ENCODE measurements around the gene LBHD2.
A peak's percentile ranks its signal among the peaks of the same experiment; 100 is the strongest.
"Not testable (repeated sequence)": the region's sequence is repeated elsewhere in the genome, so short reads cannot be mapped to it uniquely, and the experiment has no call there.

The LBHD2 gene

DNA sequence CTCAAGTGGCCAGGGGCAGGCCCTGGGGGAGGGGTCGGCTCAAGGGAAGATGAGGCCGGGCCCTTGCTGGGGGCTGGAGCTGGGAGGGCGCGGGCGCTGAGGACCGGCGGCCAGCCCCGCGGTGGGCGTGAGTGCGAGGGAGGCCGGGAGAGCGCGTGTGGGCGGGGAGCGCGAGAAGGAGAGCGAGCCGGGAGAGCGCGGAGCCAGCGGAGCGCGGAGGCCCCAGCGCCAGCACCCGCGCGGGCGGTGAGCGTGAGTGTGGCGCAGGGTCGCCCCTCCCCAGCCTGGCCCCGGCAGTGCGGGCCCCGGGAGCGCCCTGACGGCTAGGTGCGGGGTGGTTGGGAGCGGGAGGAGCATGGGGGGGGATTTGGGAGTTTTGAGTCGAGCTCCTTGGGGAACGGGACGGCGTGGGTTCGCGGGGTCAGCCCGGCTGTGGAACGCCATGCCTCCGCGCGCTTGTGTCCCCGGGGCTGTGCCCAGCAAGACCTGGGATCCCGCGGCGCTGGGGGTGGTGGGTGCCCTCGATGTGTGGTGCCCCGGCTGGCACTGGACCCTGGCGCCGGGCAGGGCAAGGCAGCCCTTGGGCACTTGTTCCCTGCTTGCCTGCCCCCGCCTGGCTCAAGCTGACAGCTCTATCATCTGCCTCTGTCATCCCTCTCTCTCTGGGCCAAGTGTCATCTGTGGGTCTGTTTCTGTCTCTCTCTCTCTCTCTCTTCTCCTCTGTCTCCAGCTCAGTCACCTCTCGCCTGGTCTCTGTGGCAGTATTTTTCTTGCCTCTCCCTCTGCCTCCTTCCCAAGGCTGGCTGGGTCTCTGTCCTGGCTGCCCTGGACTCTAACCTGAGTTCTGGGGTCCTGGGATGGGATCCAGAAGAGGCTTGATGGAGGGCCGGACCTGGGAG, at the start of gene LBHD2:
Gene LBHD2, plus strand, starts transcription at position 190 of the 899 bp plus-strand sequence. CDS start 1,803 bp downstream, outside the sequence.
- DNase-seq (ENCODE audit: low read depth in 2 of 2) = no peak

DNA sequence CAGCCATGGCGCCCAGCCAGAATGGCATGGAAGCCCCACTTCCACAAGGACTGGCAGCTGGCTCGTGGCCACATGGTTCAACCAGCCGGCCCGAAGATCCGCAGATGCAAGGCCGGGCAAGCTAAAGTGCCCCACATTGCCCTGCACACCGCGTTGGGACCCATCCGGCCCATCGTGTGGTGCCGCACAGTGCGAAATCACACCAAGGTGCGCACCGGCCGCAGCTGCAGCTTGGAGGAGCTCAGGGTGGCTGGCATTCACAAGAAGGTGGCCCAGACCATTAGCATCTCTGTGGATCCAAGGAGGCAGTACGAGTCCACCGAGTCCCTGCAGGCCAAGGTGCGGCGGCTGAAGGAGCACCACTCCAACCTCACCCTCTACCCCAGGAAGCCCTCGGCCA, 42.5 kb upstream of the LBHD2 start:
- DNase-seq (ENCODE audit: low read depth in 2 of 2) = no peak

DNA sequence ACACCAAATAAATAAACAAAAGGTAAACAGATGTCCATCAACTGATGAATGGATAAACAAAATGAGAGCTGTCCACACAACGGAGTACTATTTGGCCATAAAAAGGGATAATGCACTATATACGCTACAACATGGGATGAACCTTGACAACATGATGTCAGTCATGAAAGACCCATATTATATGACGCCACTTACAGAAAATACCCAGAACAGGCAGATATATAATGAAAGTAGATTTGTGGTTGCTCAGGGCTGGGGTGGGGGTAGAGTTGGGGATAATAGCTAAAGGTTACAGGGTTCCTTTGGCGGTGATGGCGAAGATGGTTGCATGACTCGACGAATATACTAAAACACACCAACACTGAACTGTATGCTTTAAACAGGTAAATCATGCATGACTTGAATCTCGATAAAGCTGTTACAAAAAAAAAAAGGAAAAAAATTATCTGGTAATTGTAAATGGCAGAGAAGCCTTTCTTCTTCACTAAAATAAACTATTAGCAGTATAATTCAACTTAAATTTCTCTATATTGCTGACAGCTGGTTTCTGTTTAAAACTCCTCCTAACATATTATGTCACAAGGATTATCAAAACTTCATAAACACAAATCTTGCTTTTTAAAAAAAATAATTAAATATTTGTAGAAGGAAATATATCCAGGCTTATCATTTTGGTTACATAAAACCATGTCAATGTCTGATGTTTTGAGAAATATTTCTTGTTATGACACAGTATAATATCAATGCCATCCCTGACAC, 40.6 kb upstream of the LBHD2 start:
- DNase-seq (ENCODE audit: low read depth in 2 of 2) = no peak

DNA sequence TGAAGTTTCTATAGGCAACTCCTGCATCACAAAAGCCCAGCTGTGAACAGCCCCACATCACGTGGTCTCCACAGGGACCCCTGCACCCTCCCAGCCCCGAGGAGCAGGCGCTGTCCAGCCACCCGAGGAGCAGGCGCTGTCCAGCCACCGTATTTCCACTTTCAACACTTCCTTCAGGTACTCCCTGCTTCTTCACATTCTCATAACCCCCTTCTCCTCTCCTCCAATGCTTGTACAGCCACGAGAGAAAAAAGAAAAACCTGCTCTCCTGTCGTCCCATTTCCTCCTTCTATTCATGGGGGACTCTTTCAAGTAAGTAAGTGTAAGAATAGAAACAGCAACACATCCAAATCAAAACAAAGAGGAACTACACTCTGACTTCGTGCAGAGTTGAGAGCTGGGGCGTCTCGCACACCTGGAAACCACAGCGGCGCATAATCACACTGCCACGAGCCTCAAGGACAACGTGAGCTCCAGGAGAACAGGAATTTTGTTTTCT, 38.6 kb upstream of the LBHD2 start:
- no peak for DNase-seq (ENCODE audit: low read depth in 2 of 2)

DNA sequence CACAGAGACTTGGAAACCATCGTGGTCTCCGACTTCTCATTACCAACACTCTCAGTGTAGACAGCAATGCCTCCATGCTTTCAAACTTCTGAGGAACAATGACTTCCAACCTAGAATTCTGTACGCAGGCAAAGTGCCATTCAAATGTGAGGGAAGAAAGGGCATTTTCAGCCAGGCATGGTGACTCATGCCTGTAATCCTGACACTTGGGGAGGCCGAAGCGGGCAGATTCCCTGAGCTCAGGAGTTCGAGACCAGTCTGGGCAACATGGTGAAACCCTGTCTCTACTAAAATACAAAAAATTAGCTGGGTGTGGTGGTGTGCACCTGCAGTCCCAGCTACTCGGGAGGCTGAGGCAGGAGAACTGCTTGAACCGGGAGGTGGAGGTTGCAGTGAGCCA, 36.6 kb upstream of the LBHD2 start:
- DNase-seq (ENCODE audit: low read depth in 2 of 2) = not testable (repeated sequence)

DNA sequence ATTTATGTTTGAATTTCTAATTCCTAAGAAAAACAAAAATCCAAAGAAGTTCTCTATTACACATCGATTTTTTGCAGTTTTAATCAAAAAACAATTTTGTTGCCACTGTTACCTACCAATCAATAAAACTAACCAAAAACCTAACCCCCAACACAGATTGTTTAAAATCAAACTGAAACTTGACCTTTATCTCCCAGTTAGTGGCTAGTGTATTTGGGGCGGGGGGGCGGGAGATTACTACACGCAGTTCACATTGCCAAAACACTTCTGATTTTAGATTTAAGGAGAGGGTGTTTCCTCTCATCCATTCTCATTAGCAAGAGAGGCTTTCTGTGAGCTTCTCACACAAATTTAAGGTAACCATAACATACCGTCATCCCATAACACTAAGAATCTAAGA, 33.1 kb upstream of the LBHD2 start:
- DNase-seq (ENCODE audit: low read depth in 2 of 2) = no peak

DNA sequence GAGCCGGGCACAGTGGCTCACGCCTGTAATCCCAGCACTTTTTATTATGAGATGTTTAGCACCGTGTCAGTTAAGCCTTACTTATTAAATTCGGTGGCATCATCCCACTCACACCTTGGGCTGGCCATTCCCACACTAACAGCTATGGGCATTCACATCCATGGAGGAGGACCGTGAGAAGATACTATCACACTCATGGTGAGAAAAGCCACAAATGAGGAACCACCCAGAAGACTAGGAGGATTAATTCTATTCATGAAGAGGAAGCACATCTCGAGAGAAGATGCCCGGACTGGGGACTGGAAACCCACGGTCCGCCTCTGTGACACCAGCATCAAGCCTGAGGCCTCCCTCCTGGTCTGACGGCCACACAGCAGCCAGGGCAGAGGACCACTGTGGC, 31.6 kb upstream of the LBHD2 start:
- DNase-seq (ENCODE audit: low read depth in 2 of 2) = no peak

DNA sequence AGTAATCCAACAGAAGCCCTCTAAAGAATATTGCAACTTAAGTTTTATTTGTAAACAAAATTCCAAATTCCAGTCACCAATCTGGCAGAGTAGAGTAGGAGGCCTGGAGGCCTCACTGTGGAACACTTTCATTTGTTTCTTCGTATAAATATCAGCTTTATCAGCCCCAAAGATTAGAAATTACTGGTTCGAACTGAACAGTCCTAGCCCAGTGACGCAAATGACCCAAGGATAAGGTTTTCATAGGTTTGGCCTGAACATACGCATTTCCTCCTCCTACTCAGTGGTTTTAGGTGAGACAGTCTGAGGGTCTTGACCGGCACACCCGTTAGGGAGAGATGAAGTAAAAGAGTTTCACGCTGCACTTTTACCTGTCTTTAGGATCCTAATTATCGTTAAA, 28.3 kb upstream of the LBHD2 start:
- DNase-seq (ENCODE audit: low read depth in 2 of 2) = no peak

DNA sequence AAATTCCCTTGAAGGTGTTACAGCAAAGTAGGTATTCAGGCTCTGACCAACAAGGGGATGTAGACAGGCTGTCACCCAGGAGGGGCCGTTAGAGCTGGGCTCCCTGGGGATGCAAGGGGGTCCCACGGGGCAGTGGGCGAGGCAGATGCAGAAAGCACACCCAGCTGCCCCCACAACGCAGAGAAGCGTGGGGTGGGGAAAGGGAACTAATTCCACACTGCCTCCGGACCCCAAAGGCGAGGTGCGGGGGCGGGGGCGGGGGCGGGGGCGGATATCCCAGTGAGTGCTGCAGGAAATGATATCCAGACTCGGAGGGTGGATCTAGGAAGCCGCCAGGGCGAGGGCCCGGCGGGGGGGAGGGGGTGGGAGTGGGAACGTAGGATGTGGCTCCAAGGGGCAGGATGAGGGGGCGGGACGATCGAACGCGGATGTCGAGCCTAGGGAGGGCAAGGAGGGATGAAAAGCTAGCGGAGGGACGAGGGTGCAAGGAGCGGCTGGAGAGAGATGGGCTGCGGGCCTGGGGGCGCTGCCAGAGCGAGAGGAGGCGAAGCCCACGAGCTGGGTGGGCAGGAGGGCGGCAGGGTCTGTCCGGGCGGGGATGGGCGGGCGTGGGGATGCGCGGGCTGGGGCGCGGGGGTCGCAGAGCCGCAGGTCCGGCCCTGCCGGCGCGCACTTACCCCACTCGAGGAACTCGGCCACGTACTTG, 27.5 kb upstream of the LBHD2 start:
- no peak for DNase-seq (ENCODE audit: low read depth in 2 of 2)

DNA sequence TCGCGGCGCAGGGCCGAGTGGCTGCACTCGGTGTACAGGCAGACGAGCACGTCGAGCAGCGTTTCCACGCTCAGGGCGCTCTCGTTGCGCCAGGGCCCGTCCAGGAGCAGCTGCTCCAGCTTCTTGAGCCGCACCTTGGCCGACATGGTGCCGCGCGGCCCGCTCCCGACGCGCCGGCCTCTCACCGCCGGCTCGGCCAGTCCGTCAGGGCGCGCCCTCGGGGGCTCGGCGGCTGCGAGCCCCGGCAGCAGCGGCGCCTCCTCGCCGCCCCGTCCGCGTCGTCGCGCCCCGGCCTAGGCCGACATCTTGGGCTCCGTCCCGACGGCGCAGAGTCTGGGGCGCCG, 27.0 kb upstream of the LBHD2 start:
- DNase-seq (ENCODE audit: low read depth in 2 of 2) = no peak

DNA sequence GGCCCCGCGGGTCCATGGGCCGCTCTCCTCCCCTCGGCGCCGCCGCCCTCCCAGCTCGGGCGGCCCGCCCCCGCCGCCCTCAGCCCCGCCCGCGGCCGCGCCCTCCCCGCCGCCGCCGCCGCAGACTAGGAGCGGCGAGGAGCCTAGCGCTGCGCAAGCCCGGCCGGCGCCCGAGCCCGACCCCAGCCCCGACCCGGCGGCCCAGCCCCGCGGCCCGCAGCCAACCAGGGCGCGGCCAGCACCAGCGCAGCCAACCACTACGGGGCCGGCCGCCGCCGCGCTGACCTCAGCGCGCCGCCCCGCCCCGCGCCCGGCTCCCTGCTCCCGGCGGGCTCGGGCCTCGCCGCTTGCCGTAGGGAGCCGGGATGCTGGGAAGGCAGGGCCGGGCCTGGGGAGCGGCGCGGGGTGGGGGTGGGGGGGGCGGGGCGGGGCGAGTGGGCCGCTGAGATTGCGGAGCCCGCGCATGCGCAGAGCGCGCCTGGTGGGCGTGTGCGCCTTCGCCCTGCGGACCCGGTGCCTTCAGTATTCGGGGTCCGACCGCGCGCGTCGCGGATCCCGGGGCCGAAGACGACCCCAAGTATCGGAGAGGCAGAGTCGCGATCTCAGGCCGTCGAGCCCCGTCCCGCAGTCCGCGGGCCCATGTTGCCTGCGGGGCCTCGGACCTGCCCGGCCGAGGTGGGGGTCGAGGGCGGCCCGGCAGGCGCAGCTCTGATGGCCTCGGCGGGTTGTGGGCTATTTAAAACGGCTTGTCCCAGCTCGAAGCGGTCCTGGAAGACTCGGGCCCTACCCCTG, 26.4 kb upstream of the LBHD2 start, which contains the start of gene CDC42BPB:
Gene CDC42BPB, minus strand, starts transcription at position 178 of the 792 bp plus-strand sequence. CDS start 376 bp downstream, outside the sequence.
- peak; percentile 25 to 63 for DNase-seq (ENCODE audit: low read depth in 2 of 2)

DNA sequence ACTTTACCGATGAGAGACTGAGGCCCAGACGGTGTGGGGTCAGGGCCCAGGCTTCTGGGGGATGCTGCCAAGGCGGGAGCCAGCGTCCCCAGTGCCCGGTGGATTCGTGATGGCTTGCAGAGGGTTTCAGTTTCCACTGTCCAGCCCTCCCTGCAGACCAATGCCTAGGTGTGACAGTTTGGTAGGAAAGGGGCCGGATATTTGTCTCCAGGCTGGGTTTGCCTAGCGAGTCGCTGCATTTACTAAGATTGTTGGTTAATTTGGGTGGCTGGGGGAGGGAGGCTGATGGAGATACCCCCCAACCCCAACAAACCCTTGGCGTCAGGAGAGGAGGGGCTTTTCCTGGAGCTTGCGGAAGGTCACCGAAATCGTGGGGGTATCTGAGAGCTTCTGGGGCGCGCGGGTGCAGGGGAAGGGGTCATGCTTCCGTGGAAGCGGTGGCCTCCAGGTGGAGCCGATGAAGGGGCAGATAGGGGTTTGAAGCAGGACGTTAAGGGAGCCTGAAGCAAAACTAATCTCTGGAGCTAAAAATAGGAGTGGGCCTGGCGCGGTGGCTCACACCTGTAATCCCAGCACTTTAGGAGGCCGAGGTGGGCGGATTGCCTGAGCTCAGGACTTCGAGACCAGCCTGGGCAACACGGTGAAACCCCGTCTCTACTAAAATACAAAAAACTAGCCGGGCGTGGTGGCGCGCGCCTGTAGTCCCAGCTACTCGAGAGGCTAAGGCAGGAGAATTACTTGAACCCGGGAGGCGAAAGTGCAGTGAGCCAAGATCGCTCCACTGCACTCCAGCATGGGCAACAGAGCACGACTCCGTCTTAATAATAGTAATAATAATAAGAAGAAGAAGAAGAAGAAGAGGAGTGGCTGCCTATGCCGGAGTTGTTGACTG, 25.6 kb upstream of the LBHD2 start:
- no peak for DNase-seq (ENCODE audit: low read depth in 2 of 2)

DNA sequence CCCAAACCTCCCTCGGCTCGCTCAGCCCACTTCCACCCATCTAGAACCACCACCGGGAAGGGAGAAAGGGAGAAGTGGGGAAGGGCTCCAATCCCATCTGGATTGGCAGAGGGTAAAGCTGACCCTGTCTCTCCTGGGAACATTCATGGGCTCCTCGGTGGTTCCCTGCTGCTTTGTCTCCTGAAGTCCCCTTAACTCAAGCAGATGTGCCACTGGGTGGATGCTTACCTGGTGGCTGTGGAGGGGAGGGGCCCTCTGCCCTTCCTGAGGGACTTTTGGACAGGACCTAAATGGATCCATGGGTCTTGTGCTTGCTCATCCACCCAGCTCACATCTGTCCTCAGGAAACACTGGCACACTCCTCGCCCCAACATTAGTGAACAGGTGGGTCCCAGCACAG, 24.5 kb upstream of the LBHD2 start:
- no peak for DNase-seq (ENCODE audit: low read depth in 2 of 2)

DNA sequence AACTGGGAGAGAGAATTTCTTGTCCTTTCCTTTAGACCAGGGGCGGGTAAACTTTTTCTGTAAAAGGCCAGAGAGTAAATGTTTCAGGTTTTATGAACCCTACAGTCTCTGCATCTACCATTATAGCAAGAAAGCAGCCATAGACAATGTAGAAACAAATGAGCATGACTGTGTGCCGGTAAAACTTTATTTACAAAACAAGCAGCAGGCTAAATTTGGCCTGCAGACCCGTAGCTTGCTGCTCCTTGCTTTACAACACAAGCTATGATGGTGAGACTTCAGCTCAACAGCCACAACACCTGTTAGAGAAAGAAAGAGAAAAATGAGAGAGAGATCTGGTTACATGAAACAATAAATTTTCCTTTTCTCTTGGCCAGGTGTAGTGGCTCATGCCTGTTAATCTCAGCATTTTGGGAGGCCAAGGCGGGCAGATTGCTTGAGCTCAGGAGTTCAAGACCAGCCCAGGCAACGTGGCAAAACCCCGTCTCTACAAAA, 22.5 kb upstream of the LBHD2 start:
- DNase-seq (ENCODE audit: low read depth in 2 of 2) = no peak

DNA sequence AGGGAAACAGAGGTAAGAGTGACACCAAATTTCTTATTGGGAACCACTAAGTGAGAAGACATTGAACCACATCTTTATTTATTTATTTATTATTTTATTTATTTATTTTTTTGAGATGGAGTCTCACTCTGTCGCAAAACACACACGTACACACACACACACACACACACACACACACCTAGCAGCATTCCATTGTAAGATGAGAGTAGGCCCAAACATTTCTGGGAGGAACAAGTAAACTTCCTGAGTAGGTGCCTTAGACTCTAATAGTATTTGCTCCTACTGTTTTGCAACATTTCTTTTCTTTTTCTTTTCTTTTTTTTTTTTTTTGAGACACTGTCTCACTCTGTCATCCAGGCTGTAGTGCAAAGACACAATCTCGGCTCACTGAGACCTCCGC, 19.6 kb upstream of the LBHD2 start:
- DNase-seq (ENCODE audit: low read depth in 2 of 2) = no peak

DNA sequence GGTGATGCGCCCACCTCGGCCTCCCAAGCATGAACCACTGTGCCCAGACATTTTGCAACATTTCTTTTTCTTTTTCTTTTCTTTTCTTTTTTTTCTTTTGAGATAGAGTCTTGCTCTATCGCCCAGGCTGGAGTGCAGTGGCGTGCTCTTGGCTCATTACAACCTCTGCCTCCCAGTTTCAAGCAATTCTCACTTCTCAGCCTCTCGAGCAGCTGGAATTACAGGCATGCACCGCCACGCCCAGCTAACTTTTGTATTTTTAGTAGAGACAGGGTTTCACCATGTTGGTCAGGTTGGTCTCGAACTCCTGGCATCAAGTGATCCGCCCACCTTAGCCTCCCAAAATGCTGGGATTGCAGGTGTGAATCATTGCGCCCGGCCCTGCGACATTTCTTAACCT, 19.0 kb upstream of the LBHD2 start:
- DNase-seq (ENCODE audit: low read depth in 2 of 2) = no peak

DNA sequence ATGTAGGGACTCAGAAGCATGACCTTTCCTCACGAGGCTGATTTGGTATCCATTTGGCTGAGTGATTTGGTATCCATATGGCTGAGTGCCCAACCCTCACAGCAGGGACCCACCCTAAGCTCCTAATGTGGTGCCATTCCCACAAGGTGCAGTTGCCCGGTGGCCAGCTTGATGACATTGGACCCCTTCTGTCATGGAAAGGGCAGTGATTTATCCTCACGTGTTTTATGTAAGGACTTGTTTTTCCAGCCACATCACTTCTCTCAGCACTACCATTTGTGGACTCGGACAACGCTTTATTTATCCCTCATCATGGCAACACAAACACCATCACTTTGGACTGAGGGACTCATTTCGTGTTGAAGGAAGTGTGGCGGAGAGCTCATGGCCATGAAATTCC, 18.1 kb upstream of the LBHD2 start:
- DNase-seq (ENCODE audit: low read depth in 2 of 2) = no peak

DNA sequence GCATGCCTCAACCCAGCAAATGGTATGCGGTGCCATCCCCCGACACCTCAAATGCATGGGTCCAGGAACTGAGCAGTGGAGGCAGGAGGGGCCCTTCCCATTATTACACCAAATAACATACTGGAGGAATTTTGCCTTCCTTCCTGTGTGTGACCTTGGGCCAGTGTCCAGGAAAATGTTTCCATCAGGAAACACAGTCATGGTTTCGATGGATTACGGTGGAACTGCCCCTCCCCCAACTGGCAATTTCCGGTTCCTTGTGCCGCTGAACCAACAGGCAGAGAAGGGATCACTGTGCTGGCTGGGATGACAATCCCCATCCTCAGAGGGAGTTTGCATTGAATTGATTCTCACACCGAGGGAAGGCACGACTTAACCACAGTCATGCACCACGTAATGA, 17.6 kb upstream of the LBHD2 start:
- no peak for DNase-seq (ENCODE audit: low read depth in 2 of 2)

DNA sequence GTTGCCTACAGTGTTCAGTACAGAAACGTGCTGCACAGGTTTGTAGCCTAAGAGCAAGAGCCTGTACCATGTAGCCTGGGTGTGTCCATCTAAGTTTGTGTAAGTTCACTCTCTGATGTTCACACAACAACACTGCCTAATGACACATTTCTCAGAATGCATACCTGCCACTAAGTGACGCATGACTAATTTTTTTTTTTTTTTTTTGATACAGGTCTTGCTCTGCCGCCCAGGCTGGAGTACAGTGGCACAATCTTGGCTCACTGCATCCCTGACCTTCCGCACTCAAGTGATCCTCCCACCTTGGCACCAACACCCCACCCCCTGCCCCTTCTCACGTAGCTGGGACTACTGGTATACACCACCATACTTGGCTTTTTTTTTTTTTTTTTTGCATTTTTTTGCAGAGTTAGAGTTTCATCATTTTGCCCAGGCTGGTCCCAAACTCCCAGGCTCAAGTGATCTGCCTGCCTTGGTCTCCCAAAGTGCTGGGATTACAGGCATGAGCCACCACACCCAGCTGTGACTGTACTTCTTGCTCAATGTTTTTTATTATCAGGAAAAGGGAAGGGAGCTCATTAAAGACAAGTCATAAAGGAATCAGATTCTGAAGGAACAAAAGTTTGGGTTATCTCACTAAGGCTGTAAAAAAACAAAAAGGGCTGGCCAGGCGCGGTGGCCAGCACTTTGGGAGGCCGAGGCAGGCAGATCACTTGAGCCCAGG, 16.6 kb upstream of the LBHD2 start:
- DNase-seq (ENCODE audit: low read depth in 2 of 2) = no peak
